ENCODE measurements around the gene SGO1. TPM values are rescaled to one million over a fixed set of nuclear protein-coding genes. Genes with fewer than 3 reads are reported as not detected.
A peak's percentile ranks its signal among the peaks of the same experiment; 100 is the strongest.

SGO1 gene
- total RNA-seq, 1 experiment from 2014 or later, result 12.2 TPM

DNA sequence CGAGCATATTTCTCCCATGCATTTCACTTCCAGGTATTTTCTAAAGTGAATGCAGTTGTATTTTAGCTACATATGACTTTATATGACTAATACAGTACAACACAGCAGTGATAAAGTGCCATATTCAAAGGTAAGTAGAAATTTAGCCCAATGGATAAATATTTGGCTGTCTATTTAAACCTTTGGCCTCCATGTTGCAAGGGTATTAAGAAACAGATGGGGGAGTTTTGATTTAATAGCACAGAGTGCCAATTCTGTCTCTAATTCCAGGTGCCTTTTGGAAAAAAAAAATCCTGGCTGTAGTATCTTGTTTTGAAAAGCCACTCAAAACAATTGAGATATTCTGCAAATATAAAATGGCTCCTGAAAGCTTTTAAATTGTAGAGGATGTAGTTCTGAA, 44.9 kb upstream of the SGO1 start:
- H3K9me3 Mint-ChIP-seq (ENCODE audit: unreplicated experiment), result no peaks in the 10 kb centered on the region
- no peaks in the 10 kb centered on the region for H3K4me1 Mint-ChIP-seq (ENCODE audit: insufficient read depth, unreplicated experiment)
- no TSS peak for BruUV-seq (replicated peaks)
- TF ChIP-seq, protein P1, sequence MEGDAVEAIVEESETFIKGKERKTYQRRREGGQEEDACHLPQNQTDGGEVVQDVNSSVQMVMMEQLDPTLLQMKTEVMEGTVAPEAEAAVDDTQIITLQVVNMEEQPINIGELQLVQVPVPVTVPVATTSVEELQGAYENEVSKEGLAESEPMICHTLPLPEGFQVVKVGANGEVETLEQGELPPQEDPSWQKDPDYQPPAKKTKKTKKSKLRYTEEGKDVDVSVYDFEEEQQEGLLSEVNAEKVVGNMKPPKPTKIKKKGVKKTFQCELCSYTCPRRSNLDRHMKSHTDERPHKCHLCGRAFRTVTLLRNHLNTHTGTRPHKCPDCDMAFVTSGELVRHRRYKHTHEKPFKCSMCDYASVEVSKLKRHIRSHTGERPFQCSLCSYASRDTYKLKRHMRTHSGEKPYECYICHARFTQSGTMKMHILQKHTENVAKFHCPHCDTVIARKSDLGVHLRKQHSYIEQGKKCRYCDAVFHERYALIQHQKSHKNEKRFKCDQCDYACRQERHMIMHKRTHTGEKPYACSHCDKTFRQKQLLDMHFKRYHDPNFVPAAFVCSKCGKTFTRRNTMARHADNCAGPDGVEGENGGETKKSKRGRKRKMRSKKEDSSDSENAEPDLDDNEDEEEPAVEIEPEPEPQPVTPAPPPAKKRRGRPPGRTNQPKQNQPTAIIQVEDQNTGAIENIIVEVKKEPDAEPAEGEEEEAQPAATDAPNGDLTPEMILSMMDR (IDR thresholded peaks at IDR 0.05; ENCODE audit: unreplicated experiment), result no peak
- ChIA-PET POLR2A (no interaction called here), CTCF (interaction anchor here (1.0 kb wide), 1 partner anchor 27 kb away, joined by 6 read pairs; no protein-coding TSS in a partner anchor)
- no peak for DNase-seq (ENCODE audit: unreplicated experiment)
- no peaks in the 10 kb centered on the region for H3K27me3 Mint-ChIP-seq (ENCODE audit: insufficient read depth, unreplicated experiment)
- intact Hi-C loops (cut with micrococcal nuclease), result no loop called here
- H3K27ac Mint-ChIP-seq (ENCODE audit: low read depth, unreplicated experiment), result no peak overlapping the region
- no peak overlapping the region for H3K4me3 Mint-ChIP-seq (ENCODE audit: unreplicated experiment)
- H3K36me3 Mint-ChIP-seq (ENCODE audit: insufficient read depth, unreplicated experiment), result no peaks in the 10 kb centered on the region

- ChIA-PET CTCF (interaction anchor here (0.6 to 1.4 kb wide), 4 partner anchors 126 to 1260 kb away, joined by 3 read pairs; no protein-coding TSS in a partner anchor), POLR2A (interaction anchor here (0.7 kb wide), 1 partner anchor 15 kb away, joined by 3 read pairs; no protein-coding TSS in a partner anchor)
- intact Hi-C loops (cut with micrococcal nuclease), result loop anchor here (2.0 to 10.0 kb wide), 4 partner anchors 709 to 1889 kb away; no protein-coding TSS in a partner anchor
- BruUV-seq (replicated peaks), result no TSS peak
- no peaks in the 10 kb centered on the region for H3K36me3 Mint-ChIP-seq (ENCODE audit: insufficient read depth, unreplicated experiment)
- H3K27me3 Mint-ChIP-seq (ENCODE audit: insufficient read depth, unreplicated experiment), result no peaks in the 10 kb centered on the region
- H3K27ac Mint-ChIP-seq (ENCODE audit: low read depth, unreplicated experiment), result no peak overlapping the region
- peak; percentile 39 for DNase-seq (ENCODE audit: unreplicated experiment)
- no peaks in the 10 kb centered on the region for H3K9me3 Mint-ChIP-seq (ENCODE audit: unreplicated experiment)
- TF ChIP-seq, protein P1 (IDR thresholded peaks at IDR 0.05; ENCODE audit: unreplicated experiment), result peak; percentile 37
- H3K4me1 Mint-ChIP-seq (ENCODE audit: insufficient read depth, unreplicated experiment), result no peaks in the 10 kb centered on the region
- no peak overlapping the region for H3K4me3 Mint-ChIP-seq (ENCODE audit: unreplicated experiment)
Observed at GRCh38 chr3:20225769-20226168, 39.8 kb upstream of the SGO1 start.

DNA sequence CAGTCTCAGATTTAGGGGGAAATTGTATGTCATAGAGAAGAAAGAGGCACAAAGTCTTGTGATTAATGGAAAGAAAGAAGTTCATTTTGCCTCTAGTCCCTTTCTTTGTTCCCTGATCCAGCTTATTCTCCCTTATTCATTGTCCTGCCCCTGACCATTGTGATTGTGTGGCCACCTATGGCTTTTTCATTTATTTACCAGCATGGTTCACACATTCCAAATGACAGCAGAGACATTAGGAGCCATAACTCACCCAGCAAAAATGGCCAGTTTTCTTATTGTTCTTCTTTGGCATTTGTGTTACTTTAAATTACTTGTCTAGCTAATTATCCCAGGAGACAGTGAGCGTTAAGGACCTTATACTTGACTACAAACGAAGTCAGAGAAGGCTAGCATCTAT, 36.3 kb upstream of the SGO1 start:
- no TSS peak for BruUV-seq (replicated peaks)
- H3K4me3 Mint-ChIP-seq (ENCODE audit: unreplicated experiment), result no peak overlapping the region
- no peak for DNase-seq (ENCODE audit: unreplicated experiment)
- intact Hi-C loops (cut with micrococcal nuclease), result loop anchor here (10.0 kb wide), 2 partner anchors 713 to 1893 kb away; no protein-coding TSS in a partner anchor
- H3K27ac Mint-ChIP-seq (ENCODE audit: low read depth, unreplicated experiment), result no peak overlapping the region
- no peaks in the 10 kb centered on the region for H3K9me3 Mint-ChIP-seq (ENCODE audit: unreplicated experiment)
- ChIA-PET CTCF (no interaction called here), POLR2A (no interaction called here)
- TF ChIP-seq, protein P1 (IDR thresholded peaks at IDR 0.05; ENCODE audit: unreplicated experiment), result no peak
- H3K4me1 Mint-ChIP-seq (ENCODE audit: insufficient read depth, unreplicated experiment), result no peaks in the 10 kb centered on the region
- no peaks in the 10 kb centered on the region for H3K36me3 Mint-ChIP-seq (ENCODE audit: insufficient read depth, unreplicated experiment)
- no peaks in the 10 kb centered on the region for H3K27me3 Mint-ChIP-seq (ENCODE audit: insufficient read depth, unreplicated experiment)

GRCh38 chr3:20218215-20218614, 32.2 kb upstream of the SGO1 start:
- Mint-ChIP-seq H3K36me3 (ENCODE audit: insufficient read depth, unreplicated experiment) (no peaks in the 10 kb centered on the region), H3K27ac (ENCODE audit: low read depth, unreplicated experiment) (no peak overlapping the region), H3K9me3 (ENCODE audit: unreplicated experiment) (no peaks in the 10 kb centered on the region), H3K27me3 (ENCODE audit: insufficient read depth, unreplicated experiment) (no peaks in the 10 kb centered on the region), H3K4me1 (ENCODE audit: insufficient read depth, unreplicated experiment) (peaks cover 10% of the 10 kb centered on the region), H3K4me3 (ENCODE audit: unreplicated experiment) (no peak overlapping the region)
- DNase-seq (ENCODE audit: unreplicated experiment), result no peak
- intact Hi-C loops (cut with micrococcal nuclease), result no loop called here
- BruUV-seq (replicated peaks), result no TSS peak
- CTCF ChIA-PET, result interaction anchor here (0.6 to 1.3 kb wide), 3 partner anchors 551 to 1728 kb away, joined by 3 read pairs; no protein-coding TSS in a partner anchor
- POLR2A ChIA-PET, result interaction anchor here (0.5 to 0.6 kb wide), 3 partner anchors 29 to 233 kb away, joined by 3 read pairs; partner anchors contain the start of gene PP2D1
- TF ChIP-seq, protein P1 (IDR thresholded peaks at IDR 0.05; ENCODE audit: unreplicated experiment), result no peak
